ENCODE measurements around the gene EIF4B. TPM values are rescaled to one million over a fixed set of nuclear protein-coding genes. Genes with fewer than 3 reads are reported as not detected.
A peak's percentile ranks its signal among the peaks of the same experiment; 100 is the strongest.

Gene EIF4B
- total and polyA plus RNA-seq, 2 of the 13 experiments (the other 11 are each of a cell fraction or from before 2014, with no cell fraction given): 416 to 548 TPM

GRCh38 chr12:53079226-53080117, 73.2 kb downstream of the EIF4B start, which contains the start of gene SPRYD3 (continued):
- TF ChIP-seq ZBTB44 (CRISPR knock-in tag; IDR thresholded peaks at IDR 0.05) (no peak), ZNF607 (CRISPR knock-in tag; IDR thresholded peaks at IDR 0.05; ENCODE audit: borderline replicate concordance) (peak; percentile 42; the same call in 1 of the 2 replicates), ONECUT2 (CRISPR knock-in tag; IDR thresholded peaks at IDR 0.05) (no peak), HDAC1 (CRISPR knock-in tag; IDR thresholded peaks at IDR 0.05) (peak; percentile 83), HMGXB4 (CRISPR knock-in tag; IDR thresholded peaks at IDR 0.05; ENCODE audit: borderline replicate concordance in 1 of 2, low read depth in 1 of 2) (peak in 1 of 2 experiments; percentile 18; a peak in 1 of 4 replicates), ZBTB38 (CRISPR knock-in tag; IDR thresholded peaks at IDR 0.05) (peak; percentile 29; the same call in 1 of the 2 replicates), EED (CRISPR knock-in tag; IDR thresholded peaks at IDR 0.05) (no peak), MXD1 (CRISPR knock-in tag; IDR thresholded peaks at IDR 0.05) (peak; percentile 27; the same call in 1 of the 2 replicates), KAT7 (CRISPR knock-in tag; IDR thresholded peaks at IDR 0.05; ENCODE audit: borderline replicate concordance) (no peak; the same call in 1 of the 2 replicates), TAF1 (CRISPR knock-in tag; IDR thresholded peaks at IDR 0.05) (peak; percentile 91), SIX1 (CRISPR knock-in tag; IDR thresholded peaks at IDR 0.05; ENCODE audit: borderline replicate concordance) (no peak), MIER2 (CRISPR knock-in tag; IDR thresholded peaks at IDR 0.05) (0 out of 2 replicates have a peak, but pooled peaks have one; percentile 19), TBX3 (IDR thresholded peaks at IDR 0.05; ENCODE audit: borderline replicate concordance) (peak; percentile 51; the same call in 1 of the 2 replicates), TAF15 (IDR thresholded peaks at IDR 0.05; ENCODE audit: low read depth, low read length, poor library complexity, severe bottlenecking) (no peak), RBM39 (IDR thresholded peaks at IDR 0.05; ENCODE audit: low read depth, low read length, poor library complexity, severe bottlenecking) (peak; percentile 41), WIZ (CRISPR knock-in tag; IDR thresholded peaks at IDR 0.05) (no peak), ZNF772 (CRISPR knock-in tag; IDR thresholded peaks at IDR 0.05) (peak; percentile 80; the same call in 1 of the 2 replicates), SRSF4 (IDR thresholded peaks at IDR 0.05; ENCODE audit: low read depth, low read length, poor library complexity, severe bottlenecking) (no peak)
- TF ChIP-seq, protein P1, sequence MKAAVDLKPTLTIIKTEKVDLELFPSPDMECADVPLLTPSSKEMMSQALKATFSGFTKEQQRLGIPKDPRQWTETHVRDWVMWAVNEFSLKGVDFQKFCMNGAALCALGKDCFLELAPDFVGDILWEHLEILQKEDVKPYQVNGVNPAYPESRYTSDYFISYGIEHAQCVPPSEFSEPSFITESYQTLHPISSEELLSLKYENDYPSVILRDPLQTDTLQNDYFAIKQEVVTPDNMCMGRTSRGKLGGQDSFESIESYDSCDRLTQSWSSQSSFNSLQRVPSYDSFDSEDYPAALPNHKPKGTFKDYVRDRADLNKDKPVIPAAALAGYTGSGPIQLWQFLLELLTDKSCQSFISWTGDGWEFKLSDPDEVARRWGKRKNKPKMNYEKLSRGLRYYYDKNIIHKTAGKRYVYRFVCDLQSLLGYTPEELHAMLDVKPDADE (CRISPR knock-in tag; IDR thresholded peaks at IDR 0.05): no peak
- TF ChIP-seq, protein P2, sequence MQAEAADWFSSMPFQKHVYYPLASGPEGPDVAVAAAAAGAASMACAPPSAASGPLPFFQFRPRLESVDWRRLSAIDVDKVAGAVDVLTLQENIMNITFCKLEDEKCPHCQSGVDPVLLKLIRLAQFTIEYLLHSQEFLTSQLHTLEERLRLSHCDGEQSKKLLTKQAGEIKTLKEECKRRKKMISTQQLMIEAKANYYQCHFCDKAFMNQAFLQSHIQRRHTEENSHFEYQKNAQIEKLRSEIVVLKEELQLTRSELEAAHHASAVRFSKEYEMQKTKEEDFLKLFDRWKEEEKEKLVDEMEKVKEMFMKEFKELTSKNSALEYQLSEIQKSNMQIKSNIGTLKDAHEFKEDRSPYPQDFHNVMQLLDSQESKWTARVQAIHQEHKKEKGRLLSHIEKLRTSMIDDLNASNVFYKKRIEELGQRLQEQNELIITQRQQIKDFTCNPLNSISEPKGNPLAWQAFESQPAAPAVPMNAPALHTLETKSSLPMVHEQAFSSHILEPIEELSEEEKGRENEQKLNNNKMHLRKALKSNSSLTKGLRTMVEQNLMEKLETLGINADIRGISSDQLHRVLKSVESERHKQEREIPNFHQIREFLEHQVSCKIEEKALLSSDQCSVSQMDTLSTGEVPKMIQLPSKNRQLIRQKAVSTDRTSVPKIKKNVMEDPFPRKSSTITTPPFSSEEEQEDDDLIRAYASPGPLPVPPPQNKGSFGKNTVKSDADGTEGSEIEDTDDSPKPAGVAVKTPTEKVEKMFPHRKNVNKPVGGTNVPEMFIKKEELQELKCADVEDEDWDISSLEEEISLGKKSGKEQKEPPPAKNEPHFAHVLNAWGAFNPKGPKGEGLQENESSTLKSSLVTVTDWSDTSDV (CRISPR knock-in tag; IDR thresholded peaks at IDR 0.05): no peak
